HCT116 (cell line): ENCODE measurements around the gene TUBB4A. TPM values are rescaled to one million over a fixed set of nuclear protein-coding genes. Genes with fewer than 3 reads are reported as not detected.

Source experiments
- ATAC-seq: fragments of 200-7000 bp; cut with Tn5 transposase; 2 replicates; pipeline ENCODE4 v1.9.1; 2020; ENCODE audit warnings: mild to moderate bottlenecking, moderate library complexity
- BruUV-seq: library from RNA; stranded (reverse); fragments of 400-500 nt; replicated peaks from 2 replicates; lab custom pipeline; 2021; lab: Mats Ljungman, UMichigan
- CTCF ChIA-PET: fragments of 300-600 bp; sonication (Branson Sonifier 250); formaldehyde crosslinking; loops from one replicate; lab custom pipeline; 2021; ENCODE audit warnings: antibody characterized with exemption; lab: Charles Lee
- POLR2A ChIA-PET: fragments of 300-600, 350-600 bp; sonication (Branson Sonifier 250); formaldehyde crosslinking; loops from one replicate; lab custom pipeline; 2021; ENCODE audit warnings: antibody characterized with exemption; lab: Charles Lee
- RAD21 ChIA-PET, 2 experiments: fragments of 300-600 bp; sonication (Branson Sonifier 250); formaldehyde crosslinking; loops; one replicate each; lab custom pipeline; 2023; ENCODE audit warnings: low total read pairs in 2 of 2; ENCODE audit not compliant: uncharacterized antibody in 2 of 2, unreplicated experiment in 2 of 2, low non-redundant PET in 1 of 2; lab: Charles Lee
- DNase-seq: peaks from one replicate; pipeline ENCODE4 v3.0.0-alpha.2; 2010; ENCODE audit warnings: low read depth, low spot score
- H2AFZ ChIP-seq: fragments of 200-600 bp; shearing (Covaris generic), sonication (generic); 2 replicates; pipeline ENCODE4 v1.6.1; 2017; ENCODE audit warnings: low read depth, mixed run types, mixed read lengths, antibody characterized with exemption, low read length; ENCODE audit not compliant: poor library complexity, severe bottlenecking
- H3K27ac ChIP-seq: 2 replicates; pipeline ENCODE4 v1.5.1; 2012; ENCODE audit warnings: low read depth, low read length
- H3K27me3 ChIP-seq: fragments of 200-600 bp; sonication (generic); 2 replicates; pipeline ENCODE4 v1.6.1; 2016; ENCODE audit warnings: mixed run types, low read length, mixed read lengths; ENCODE audit not compliant: insufficient read depth
- H3K36me3 ChIP-seq, 2 experiments: fragments of 200-500 bp in 1 of 2; fragments of 200-600 bp in 1 of 2; sonication (Bioruptor generic) in 1 of 2; sonication (generic) in 1 of 2; 2 replicates each; pipeline versions ENCODE4 v1.5.1 to v1.6.1; 2014 to 2016; ENCODE audit warnings: low read length in 2 of 2, inconsistent platforms in 1 of 2, mixed read lengths in 1 of 2, mixed run types in 1 of 2; ENCODE audit not compliant: insufficient read depth in 2 of 2, control insufficient read depth in 1 of 2
- H3K4me1 ChIP-seq, 2 experiments: fragments of 200-600 bp in 1 of 2; sonication (generic) in 1 of 2; 2 replicates each; pipeline versions ENCODE4 v1.5.1 to v1.6.1; 2012 to 2017; ENCODE audit warnings: low read length in 2 of 2, inconsistent platforms in 1 of 2, mild to moderate bottlenecking in 1 of 2, mixed read lengths in 1 of 2, mixed run types in 1 of 2, moderate library complexity in 1 of 2; ENCODE audit not compliant: insufficient read depth in 2 of 2, control insufficient read depth in 1 of 2
- H3K4me2 ChIP-seq: fragments of 200-600 bp; sonication (generic); 2 replicates; pipeline ENCODE4 v1.6.1; 2017; ENCODE audit warnings: mixed run types, low read length, mixed read lengths
- H3K4me3 ChIP-seq, 2 experiments: fragments of 200-600 bp in 1 of 2; sonication (generic) in 1 of 2; replicated peaks in 1 of 2; 2 replicates each; pipeline ENCODE4 v1.5.1; 2011 to 2016; ENCODE audit warnings: low read length in 2 of 2, control low read depth in 1 of 2, low read depth in 1 of 2, mild to moderate bottlenecking in 1 of 2, mixed read lengths in 1 of 2, mixed run types in 1 of 2
- H3K79me2 ChIP-seq: fragments of 200-600 bp; sonication (generic); 2 replicates; pipeline ENCODE4 v1.6.1; 2017; ENCODE audit warnings: mild to moderate bottlenecking, mixed run types, low read length, moderate library complexity, mixed read lengths; ENCODE audit not compliant: insufficient read depth
- H3K9ac ChIP-seq: fragments of 200-600 bp; sonication (generic); 2 replicates; pipeline ENCODE4 v1.6.1; 2016; ENCODE audit warnings: low read length, mixed read lengths
- H3K9me2 ChIP-seq: fragments of 200-600 bp; sonication (generic), shearing (Covaris generic); 2 replicates; pipeline ENCODE4 v1.6.1; 2017; ENCODE audit warnings: mixed run types, mild to moderate bottlenecking, moderate library complexity; ENCODE audit not compliant: insufficient read depth
- H3K9me3 ChIP-seq, 2 experiments: fragments of 200-500 bp in 1 of 2; fragments of 200-600 bp in 1 of 2; sonication (Bioruptor generic) in 1 of 2; sonication (generic) in 1 of 2; 2 replicates each; pipeline ENCODE4 v1.6.1; 2014 to 2017; ENCODE audit warnings: low read length in 2 of 2, mixed read lengths in 2 of 2, inconsistent platforms in 1 of 2, low read depth in 1 of 2, mild to moderate bottlenecking in 1 of 2, mixed run types in 1 of 2, moderate library complexity in 1 of 2; ENCODE audit not compliant: control insufficient read depth in 1 of 2, insufficient read depth in 1 of 2
- H4K20me1 ChIP-seq: fragments of 200-600 bp; sonication (generic), shearing (Covaris generic); 2 replicates; pipeline ENCODE4 v1.6.1; 2017; ENCODE audit warnings: mixed run types, mild to moderate bottlenecking, moderate library complexity; ENCODE audit not compliant: insufficient read depth
- ATF3 ChIP-seq: IDR thresholded peaks from 2 replicates; pipeline ENCODE4 v1.6.1; 2012
- CEBPB ChIP-seq: IDR thresholded peaks from 2 replicates; pipeline ENCODE4 v1.6.1; 2012; ENCODE audit warnings: low read depth
- CTCF ChIP-seq, 3 experiments: fragments of 200-600 bp in 1 of 3; sonication (generic) in 1 of 3; IDR thresholded peaks in 2 of 3; conservative IDR thresholded peaks in 1 of 3; 2 replicates each; pipeline ENCODE4 v1.5.1; 2012 to 2017; ENCODE audit warnings: low read depth in 2 of 3, low read length in 2 of 3, antibody characterized with exemption in 1 of 3, borderline replicate concordance in 1 of 3, control low read depth in 1 of 3, mild to moderate bottlenecking in 1 of 3, mixed read lengths in 1 of 3, mixed run types in 1 of 3, moderate library complexity in 1 of 3; ENCODE audit not compliant: insufficient read depth in 1 of 3
- ELF1 ChIP-seq: IDR thresholded peaks from 2 replicates; pipeline ENCODE4 v1.6.1; 2012; ENCODE audit warnings: low read depth, borderline replicate concordance
- EZH2 ChIP-seq: fragments of 200-600 bp; sonication (generic); IDR thresholded peaks from 2 replicates; pipeline ENCODE4 v1.6.1; 2017; ENCODE audit warnings: antibody characterized with exemption, mixed run types
- EZH2phosphoT487 ChIP-seq: fragments of 200-600 bp; IDR thresholded peaks from 2 replicates; pipeline ENCODE4 v1.6.1; 2018; ENCODE audit warnings: antibody characterized with exemption, borderline replicate concordance
- FOSL1 ChIP-seq: IDR thresholded peaks from 2 replicates; pipeline ENCODE4 v1.6.1; 2012; ENCODE audit warnings: low read depth
- JUND ChIP-seq: IDR thresholded peaks from 2 replicates; pipeline ENCODE4 v1.6.1; 2012
- MAX ChIP-seq: IDR thresholded peaks from 2 replicates; pipeline ENCODE4 v1.6.1; 2012
- POLR2A ChIP-seq: IDR thresholded peaks from 2 replicates; pipeline ENCODE4 v1.7.0; 2011; ENCODE audit warnings: borderline replicate concordance; ENCODE audit not compliant: insufficient read depth, insufficient read length; ENCODE audit errors: extremely low read depth
- POLR2AphosphoS5 ChIP-seq: IDR thresholded peaks from 2 replicates; pipeline ENCODE4 v1.6.1; 2011; ENCODE audit warnings: mild to moderate bottlenecking, low read depth, low read length, moderate library complexity
- RAD21 ChIP-seq: IDR thresholded peaks from 2 replicates; pipeline ENCODE4 v1.6.1; 2012; ENCODE audit warnings: low read depth, mild to moderate bottlenecking
- REST ChIP-seq: IDR thresholded peaks from 2 replicates; pipeline ENCODE4 v1.6.1; 2012; ENCODE audit warnings: low read depth
- SIN3A ChIP-seq: IDR thresholded peaks from 2 replicates; pipeline ENCODE4 v1.6.1; 2012; ENCODE audit warnings: low read depth
- SP1 ChIP-seq: IDR thresholded peaks from 2 replicates; pipeline ENCODE4 v1.6.1; 2012; ENCODE audit warnings: low read depth
- SRF ChIP-seq: IDR thresholded peaks from 2 replicates; pipeline ENCODE4 v1.6.1; 2012; ENCODE audit warnings: low read depth
- TCF7L2 ChIP-seq: IDR thresholded peaks from 2 replicates; pipeline ENCODE4 v1.7.0; 2011; ENCODE audit warnings: borderline replicate concordance, inconsistent platforms; ENCODE audit not compliant: insufficient read depth, insufficient read length; ENCODE audit errors: extremely low read depth
- YY1 ChIP-seq: IDR thresholded peaks from 2 replicates; pipeline ENCODE4 v1.6.1; 2011; ENCODE audit warnings: low read length, low read depth, moderate library complexity, mild to moderate bottlenecking; ENCODE audit not compliant: insufficient replicate concordance; ENCODE audit errors: extremely low read depth
- ZFX ChIP-seq: fragments of 450-650 bp; IDR thresholded peaks from 2 replicates; pipeline ENCODE4 v1.6.1; 2017
- ZNF274 ChIP-seq: fragments of 200-500 bp; sonication (Bioruptor generic); IDR thresholded peaks from 2 replicates; pipeline ENCODE4 v1.6.1; 2014; ENCODE audit warnings: mild to moderate bottlenecking, low read depth, low read length, inconsistent platforms
- intact Hi-C: fragments of 100-400 bp; cut with micrococcal nuclease; formaldehyde crosslinking; loops from 2 replicates; pipeline ENCODE4 v1.10.0; 2022
- total RNA-seq: library from RNA; stranded (reverse); gene quantifications from one replicate; pipeline ENCODE4 v1.2.1, GENCODE V29; 2021; ENCODE audit not compliant: unreplicated experiment

Gene TUBB4A
- total RNA-seq, 1 experiment from 2014 or later, result 32.5 TPM

- Histone ChIP-seq H3K79me2 (peaks cover 27% of the 10 kb centered on the region), H3K4me1 (peaks cover 38 to 56% of the 10 kb centered on the region in 2 experiments), H3K36me3 (peaks cover 8 to 18% of the 10 kb centered on the region in 2 experiments; a peak in 3 of 4 replicates), H3K9me2 (no peaks in the 10 kb centered on the region), H4K20me1 (no peaks in the 10 kb centered on the region), H3K27me3 (no peaks in the 10 kb centered on the region), H3K4me2 (peak overlapping the region; percentile 35; the same call in 1 of the 2 replicates), H3K27ac (peak overlapping the region; percentile 91), H2AFZ (no peak overlapping the region), H3K9ac (no peak overlapping the region), H3K9me3 (no peaks in the 10 kb centered on the region), H3K4me3 (no peak overlapping the region)
- no peak for TF ChIP-seq SRF
- no peak for TF ChIP-seq POLR2A
- no peak for TF ChIP-seq EZH2phosphoT487
- no peak for TF ChIP-seq SP1
- TF ChIP-seq JUND, result no peak
- no peak for TF ChIP-seq MAX
- TF ChIP-seq REST, result no peak
- no peak for TF ChIP-seq ZNF274
- no peak for TF ChIP-seq RAD21
- TF ChIP-seq ELF1, result no peak
- TF ChIP-seq YY1, result no peak
- TF ChIP-seq CEBPB, result no peak
- no peak for TF ChIP-seq ATF3
- TF ChIP-seq TCF7L2, result no peak
- TF ChIP-seq ZFX, result no peak
- no peak for TF ChIP-seq CTCF (IDR thresholded peaks at IDR 0.05 in 2 of 3, conservative IDR thresholded peaks at IDR 0.05 in 1 of 3; ENCODE audit: borderline replicate concordance in 1 of 3, insufficient read depth in 1 of 3, low read depth in 2 of 3, low read length in 2 of 3)
- no peak for TF ChIP-seq EZH2
- TF ChIP-seq FOSL1, result no peak
- no peak for TF ChIP-seq POLR2AphosphoS5
- no peak for TF ChIP-seq SIN3A
- no TSS peak for BruUV-seq
- POLR2A ChIA-PET, result interaction anchor here (1.0 to 2.3 kb wide), 6 partner anchors 15 to 98 kb away, joined by 3 to 6 read pairs (median 4); no protein-coding TSS in a partner anchor
- DNase-seq, result no peak
- RAD21 ChIA-PET, result no interaction called here
- intact Hi-C loops, result no loop called here
- ATAC-seq, result no peak
- CTCF ChIA-PET, result interaction anchor here (0.9 kb wide), 1 partner anchor 19 kb away, joined by 4 read pairs; no protein-coding TSS in a partner anchor
Observed at GRCh38 chr19:6535558-6536137, 33.5 kb upstream of the TUBB4A start.
